ENCODE measurements around the gene SPOCK1.

GRCh38 chr5:137199201-137199600 is 299.9 kb downstream of the SPOCK1 start:
- TF ChIP-seq TAF1 (IDR thresholded peaks at IDR 0.05; ENCODE audit: borderline replicate concordance, insufficient read depth, low read length) (no peak), POLR2AphosphoS5 (IDR thresholded peaks at IDR 0.05; ENCODE audit: low read depth, low read length) (no peak)
- TF ChIP-seq, protein P1, sequence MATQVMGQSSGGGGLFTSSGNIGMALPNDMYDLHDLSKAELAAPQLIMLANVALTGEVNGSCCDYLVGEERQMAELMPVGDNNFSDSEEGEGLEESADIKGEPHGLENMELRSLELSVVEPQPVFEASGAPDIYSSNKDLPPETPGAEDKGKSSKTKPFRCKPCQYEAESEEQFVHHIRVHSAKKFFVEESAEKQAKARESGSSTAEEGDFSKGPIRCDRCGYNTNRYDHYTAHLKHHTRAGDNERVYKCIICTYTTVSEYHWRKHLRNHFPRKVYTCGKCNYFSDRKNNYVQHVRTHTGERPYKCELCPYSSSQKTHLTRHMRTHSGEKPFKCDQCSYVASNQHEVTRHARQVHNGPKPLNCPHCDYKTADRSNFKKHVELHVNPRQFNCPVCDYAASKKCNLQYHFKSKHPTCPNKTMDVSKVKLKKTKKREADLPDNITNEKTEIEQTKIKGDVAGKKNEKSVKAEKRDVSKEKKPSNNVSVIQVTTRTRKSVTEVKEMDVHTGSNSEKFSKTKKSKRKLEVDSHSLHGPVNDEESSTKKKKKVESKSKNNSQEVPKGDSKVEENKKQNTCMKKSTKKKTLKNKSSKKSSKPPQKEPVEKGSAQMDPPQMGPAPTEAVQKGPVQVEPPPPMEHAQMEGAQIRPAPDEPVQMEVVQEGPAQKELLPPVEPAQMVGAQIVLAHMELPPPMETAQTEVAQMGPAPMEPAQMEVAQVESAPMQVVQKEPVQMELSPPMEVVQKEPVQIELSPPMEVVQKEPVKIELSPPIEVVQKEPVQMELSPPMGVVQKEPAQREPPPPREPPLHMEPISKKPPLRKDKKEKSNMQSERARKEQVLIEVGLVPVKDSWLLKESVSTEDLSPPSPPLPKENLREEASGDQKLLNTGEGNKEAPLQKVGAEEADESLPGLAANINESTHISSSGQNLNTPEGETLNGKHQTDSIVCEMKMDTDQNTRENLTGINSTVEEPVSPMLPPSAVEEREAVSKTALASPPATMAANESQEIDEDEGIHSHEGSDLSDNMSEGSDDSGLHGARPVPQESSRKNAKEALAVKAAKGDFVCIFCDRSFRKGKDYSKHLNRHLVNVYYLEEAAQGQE (IDR thresholded peaks at IDR 0.05; ENCODE audit: insufficient read depth in 1 of 2, low read depth in 2 of 2, low read length in 2 of 2) = no peak
